Effector CD8-positive, alpha-beta T cell (primary cell): ENCODE data around the gene BICD1.

Experiments used
- DNase-seq: peaks from one replicate; lab custom pipeline; 2025; lab: John Stamatoyannopoulos, UW

BICD1 gene

DNA sequence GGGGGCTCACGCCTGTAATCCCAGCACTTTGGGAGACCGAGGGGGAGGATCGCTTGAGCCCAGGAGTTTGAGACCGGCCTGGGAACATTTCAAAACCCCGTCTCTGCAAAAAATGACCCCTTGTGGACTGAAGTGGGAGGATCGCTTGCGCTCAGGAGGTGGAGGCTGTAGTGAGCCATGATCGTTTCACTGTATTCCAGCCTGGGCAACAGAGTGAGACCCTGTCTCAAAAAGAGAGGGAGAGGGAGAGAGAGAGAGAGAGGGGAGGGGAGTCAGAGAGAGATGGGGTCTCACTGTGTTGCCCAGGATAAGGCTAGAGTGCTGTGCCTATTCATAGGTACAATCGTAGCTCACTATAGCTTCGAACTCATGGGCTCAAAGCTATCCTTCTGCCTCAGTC is 295.5 kb downstream of the BICD1 start:
- DNase-seq = no peak

DNA sequence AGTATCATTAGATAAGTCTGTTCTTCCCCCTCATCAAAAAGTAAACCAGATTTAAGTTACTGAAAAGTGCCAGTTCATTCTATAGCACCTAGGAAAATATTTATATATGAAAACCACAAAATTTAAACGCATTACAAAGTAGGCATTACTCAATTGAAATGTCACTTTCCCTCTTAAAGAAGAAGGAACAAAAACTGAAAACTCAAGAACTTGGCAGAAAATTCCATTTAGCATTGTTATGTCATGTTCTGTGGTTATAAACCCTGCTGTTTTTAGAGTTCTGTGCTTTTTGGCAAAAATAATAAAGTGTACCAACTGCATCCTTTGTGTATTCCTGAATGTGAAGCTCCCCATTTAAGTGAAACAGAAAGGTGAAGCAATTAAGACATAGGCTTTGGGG is 296.3 kb downstream of the BICD1 start:
- DNase-seq = no peak

DNA sequence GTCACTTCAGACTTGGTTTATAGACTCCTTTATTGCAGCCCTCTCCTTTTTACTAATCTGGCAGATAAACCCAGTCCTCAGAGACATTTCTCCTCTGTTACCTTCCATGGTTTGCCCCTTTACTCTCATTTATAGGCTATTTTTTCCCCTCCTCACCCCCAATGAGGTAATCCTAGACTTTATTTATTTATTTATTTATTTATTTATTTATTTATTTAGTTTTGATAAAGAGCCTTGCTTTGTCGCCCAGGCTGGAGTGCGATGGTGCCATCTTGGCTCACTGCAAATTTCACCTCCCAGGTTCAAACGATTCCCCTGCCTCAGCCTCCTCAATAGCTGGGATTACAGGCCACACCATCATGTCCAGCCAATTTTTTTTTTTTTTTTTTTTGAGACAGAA is 301.1 kb downstream of the BICD1 start:
- DNase-seq = no peak

DNA sequence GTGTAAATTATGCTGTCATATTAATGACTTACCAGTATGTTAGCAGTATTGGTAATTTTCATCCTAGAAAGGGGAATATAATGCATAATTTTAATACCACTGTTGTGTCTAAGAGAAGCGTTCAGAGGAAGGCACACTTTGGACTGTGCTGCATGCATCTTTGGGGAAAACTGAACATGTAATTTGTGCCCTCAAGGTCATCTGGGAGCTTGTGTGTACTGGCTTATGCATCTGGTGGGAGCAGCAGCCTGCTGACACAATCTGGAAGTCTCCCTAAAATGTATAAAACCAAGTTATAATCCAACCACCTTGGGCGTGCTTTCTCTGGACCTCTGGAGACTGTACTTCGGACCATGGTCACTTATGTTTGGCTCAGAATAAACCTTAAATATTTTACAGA is 306.8 kb downstream of the BICD1 start:
- no peak for DNase-seq

DNA sequence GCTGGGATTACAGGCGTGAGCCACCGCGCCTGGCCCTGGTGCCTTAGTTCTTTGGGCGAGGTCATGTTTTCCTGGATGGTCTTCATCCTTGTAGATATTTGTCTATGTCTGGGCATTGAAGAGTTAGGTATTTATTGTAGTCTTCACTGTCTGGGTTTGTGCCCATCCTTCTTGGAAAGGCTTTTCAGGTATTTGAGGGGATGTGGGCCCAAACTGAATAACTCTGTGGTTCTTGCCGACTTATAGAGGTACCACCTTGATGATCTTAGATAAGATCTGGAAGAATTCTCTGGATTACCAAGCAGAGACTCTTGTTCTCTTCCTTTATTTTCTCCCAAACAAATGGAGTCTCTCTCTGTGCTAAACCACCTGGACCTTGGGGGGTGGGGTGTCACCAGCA is 311.6 kb downstream of the BICD1 start:
- no peak for DNase-seq

DNA sequence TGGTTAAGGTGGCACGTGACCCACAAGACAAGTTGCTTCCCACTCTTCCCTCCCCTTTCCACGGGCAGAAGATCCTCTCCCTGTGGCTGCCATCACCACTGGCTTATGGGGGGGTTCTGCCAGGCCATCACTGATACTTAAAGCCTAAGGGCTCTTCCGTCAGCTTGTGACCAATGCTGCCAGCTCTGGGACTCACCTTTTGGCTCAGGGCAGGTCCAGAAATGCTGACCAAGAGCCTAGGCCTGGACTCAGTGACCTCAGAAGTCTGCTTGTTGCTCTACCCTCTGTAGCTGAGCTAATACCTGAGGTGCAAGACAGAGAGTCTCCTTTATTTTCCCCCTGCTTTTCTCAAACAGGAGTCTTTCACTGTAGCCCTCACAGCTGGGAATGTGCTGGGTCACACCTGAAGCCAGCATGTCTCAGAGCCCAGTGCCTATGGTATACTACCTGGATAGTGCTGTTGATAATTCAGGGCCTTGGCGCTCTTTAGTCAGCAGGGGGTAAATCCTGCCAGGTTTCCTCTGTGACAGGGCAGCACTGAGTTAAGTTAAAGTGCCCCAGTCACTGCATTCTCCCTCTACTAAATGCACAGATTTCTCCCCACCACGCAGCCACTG is 312.4 kb downstream of the BICD1 start:
- DNase-seq = no peak

DNA sequence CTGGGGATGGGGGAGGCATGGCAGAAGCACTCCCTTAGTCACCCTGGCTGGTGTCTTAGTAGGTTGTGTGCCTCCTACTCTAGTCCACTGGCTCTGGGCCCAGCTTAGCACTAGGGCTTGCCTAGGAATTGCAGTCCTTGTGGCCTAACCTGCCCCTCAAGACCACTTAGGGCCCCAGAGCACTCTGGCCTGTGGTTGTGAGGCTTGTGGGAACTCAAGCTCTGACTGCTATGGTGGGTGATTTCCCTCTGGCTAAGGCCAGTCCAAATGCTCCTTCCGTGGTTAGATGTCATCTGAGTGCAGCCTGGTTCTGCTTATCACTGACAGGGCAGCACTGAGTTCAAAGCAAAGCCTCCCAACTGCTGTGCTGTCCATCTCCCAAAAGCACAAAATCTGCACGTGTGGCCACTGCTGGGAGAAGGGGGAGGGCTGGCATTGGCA is 312.9 kb downstream of the BICD1 start:
- no peak for DNase-seq

DNA sequence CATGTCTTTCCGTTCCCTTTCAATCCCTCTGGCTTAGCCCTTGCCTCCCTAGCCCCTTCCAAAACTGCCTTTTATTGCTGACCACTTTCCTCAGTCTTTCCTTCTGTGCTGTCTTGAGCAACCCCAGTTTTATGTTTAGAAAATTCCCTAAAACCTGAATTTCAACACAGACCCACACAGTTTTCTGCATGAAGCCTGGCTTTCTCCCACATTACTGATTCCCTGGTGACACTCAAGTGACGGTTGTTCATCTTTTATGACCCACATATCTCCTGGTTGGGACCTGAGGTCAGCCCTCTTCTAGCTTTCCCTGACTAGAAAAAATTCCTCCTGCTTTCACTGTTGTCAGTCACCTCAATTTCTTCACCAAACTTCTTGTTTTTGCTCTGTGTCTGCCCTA is 313.7 kb downstream of the BICD1 start:
- no peak for DNase-seq

DNA sequence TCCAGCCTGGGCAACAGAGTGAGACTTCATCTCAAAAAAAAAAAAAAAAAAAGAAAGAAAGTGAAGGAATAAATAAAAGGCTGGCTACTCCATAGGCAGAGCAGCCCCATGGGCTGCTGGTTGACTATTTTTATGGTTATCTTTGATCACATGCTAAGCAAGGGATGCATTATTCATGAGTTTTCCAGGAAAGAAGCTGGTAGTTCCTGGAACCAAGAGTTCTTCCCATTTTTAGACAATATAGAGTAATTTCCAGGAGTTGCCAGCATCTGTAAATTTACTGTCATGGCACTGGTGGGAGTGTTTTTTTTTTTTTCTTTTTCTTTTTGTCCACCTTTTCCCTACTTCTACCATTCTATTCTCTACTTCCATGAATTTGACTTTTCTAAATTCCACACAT is 316.9 kb downstream of the BICD1 start:
- DNase-seq = no peak

DNA sequence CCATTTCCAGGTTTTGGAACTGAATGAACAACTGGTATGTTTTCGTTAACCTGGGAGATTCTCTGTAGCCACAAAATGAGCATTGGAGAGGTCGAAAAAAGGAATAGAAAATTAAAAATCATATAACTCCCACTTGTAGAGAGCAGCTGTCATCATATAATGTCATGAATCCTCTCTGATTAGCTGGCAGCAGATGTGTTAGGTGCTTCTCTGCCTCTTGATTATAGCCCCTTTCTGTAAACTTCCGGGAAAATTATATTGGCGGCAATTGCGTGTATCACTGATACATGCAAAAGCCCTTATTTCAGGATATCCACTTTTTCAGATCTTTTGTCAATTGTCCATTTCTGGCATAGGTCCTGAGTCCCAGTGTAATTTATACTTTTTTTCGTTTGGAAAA is 324.4 kb downstream of the BICD1 start:
- DNase-seq = no peak
